Measurements from ENCODE around the gene KAZN. TPM values are rescaled to one million over a fixed set of nuclear protein-coding genes. Genes with fewer than 3 reads are reported as not detected.

KAZN gene
- total RNA-seq, 2 experiments from 2014 or later: 0.22 to 0.55 TPM

DNA sequence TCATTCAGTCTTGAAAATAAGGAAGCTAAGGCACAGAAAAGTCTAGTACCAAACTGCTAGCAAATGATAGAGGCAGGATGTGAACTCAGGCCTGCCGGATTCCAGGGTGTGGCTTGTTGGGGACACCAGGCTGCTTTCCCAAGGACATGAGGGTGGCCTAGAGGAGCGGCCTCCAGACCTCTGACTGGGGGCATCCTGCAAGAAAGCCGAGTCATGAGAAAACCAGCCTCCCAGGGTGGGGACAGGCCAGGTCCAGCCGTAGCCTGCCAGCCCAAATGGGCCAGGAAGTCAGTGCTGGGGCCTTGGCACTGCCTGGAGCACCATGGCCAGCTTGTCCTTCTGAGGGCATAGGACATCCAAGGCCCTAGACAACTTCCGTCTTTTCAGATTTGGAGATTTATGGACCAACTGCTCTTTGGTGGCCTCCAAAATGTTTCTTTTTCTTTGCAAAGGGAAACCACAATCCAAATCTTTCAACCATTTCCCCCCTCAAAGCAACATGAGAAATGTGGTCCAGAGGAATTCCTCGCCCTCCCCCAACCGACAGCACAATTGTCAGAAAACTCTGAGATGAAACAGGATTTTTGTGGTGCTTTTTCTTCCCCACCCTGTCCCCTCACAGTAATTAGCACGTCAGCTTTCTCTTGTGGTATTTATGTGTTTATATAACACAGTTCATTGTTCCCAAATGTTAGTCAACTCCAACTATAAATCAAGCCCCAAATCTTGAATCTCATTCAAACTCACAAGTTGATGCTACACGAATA lies 212.3 kb downstream of the KAZN start:
- Mint-ChIP-seq H3K27ac (no peak overlapping the region), H3K9me3 (peaks cover 10% of the 10 kb centered on the region), H3K4me3 (no peak overlapping the region), H3K36me3 (ENCODE audit: low read depth) (no peaks in the 10 kb centered on the region), H3K4me1 (ENCODE audit: low read depth) (no peaks in the 10 kb centered on the region), H3K27me3 (no peaks in the 10 kb centered on the region)
- Histone ChIP-seq H3K36me3 (ENCODE audit: insufficient read depth, low read length) (no peaks in the 10 kb centered on the region), H3K27ac (ENCODE audit: low read depth in 1 of 2, low read length in 2 of 2) (no peak overlapping the region), H3K4me1 (ENCODE audit: insufficient read depth, low read length) (no peaks in the 10 kb centered on the region), H3K9me3 (ENCODE audit: control insufficient read depth in 1 of 2, insufficient read depth in 1 of 2, low read length in 2 of 2) (peaks cover 13 to 30% of the 10 kb centered on the region in 2 experiments), H3K4me3 (ENCODE audit: low read length) (no peak overlapping the region), H3K27me3 (ENCODE audit: control insufficient read depth in 1 of 2, insufficient read depth in 2 of 2, low read length in 2 of 2) (peaks cover 0 to 3% of the 10 kb centered on the region in 2 experiments)
- no peak for ATAC-seq (ENCODE audit: poor library complexity)
- POLR2A ChIA-PET: no interaction called here
- no peak for DNase-seq
- TF ChIP-seq, protein P1, sequence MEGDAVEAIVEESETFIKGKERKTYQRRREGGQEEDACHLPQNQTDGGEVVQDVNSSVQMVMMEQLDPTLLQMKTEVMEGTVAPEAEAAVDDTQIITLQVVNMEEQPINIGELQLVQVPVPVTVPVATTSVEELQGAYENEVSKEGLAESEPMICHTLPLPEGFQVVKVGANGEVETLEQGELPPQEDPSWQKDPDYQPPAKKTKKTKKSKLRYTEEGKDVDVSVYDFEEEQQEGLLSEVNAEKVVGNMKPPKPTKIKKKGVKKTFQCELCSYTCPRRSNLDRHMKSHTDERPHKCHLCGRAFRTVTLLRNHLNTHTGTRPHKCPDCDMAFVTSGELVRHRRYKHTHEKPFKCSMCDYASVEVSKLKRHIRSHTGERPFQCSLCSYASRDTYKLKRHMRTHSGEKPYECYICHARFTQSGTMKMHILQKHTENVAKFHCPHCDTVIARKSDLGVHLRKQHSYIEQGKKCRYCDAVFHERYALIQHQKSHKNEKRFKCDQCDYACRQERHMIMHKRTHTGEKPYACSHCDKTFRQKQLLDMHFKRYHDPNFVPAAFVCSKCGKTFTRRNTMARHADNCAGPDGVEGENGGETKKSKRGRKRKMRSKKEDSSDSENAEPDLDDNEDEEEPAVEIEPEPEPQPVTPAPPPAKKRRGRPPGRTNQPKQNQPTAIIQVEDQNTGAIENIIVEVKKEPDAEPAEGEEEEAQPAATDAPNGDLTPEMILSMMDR (IDR thresholded peaks at IDR 0.05): no peak
- intact Hi-C loops (cut with DNase I, micrococcal nuclease): no loop called here
- CTCF ChIA-PET: no interaction called here

DNA sequence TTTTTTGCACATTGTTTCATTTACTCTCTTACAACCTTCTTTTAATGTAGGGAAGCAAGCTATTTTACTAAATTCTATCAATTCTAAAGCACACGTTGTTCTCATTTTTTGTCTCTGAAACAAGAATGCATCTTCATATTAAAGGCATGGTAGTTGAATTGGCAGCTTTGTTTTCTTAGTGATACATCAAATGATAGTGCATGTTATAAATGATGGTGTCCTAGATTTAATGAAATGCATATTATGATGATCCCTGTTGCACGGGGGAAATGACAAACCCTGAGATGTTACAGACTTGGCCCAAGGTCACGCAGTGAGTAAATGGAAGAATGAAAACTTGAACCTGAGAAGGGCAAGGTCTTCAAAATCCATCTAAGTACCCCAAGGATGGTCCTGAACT lies 213.1 kb downstream of the KAZN start:
- TF ChIP-seq, protein P1 (IDR thresholded peaks at IDR 0.05): no peak
- CTCF ChIA-PET: no interaction called here

DNA sequence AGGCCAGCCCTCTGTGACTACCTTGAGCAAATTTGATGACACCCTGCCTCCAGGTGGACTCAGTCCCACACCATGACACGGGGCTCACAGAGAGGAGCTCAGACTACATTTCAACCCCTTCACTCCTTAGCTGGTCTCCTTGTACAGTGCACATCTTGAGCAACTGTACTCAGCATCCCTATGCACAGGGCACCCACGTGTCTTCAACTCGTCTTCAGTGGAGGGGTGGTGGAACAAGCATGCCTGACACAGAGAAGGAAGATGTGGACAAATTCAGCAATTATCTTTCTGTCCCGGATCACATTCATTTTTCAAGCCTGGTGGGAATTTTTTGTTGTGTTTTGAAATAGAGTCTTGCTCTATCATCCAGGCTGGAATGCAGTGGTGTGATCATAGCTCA lies 213.7 kb downstream of the KAZN start:
- no peaks in the 10 kb centered on the region for H3K36me3 Mint-ChIP-seq (ENCODE audit: low read depth)
- Histone ChIP-seq H3K4me3 (ENCODE audit: low read length) (no peak overlapping the region), H3K27ac (ENCODE audit: low read depth in 1 of 2, low read length in 2 of 2) (no peak overlapping the region), H3K36me3 (ENCODE audit: insufficient read depth, low read length) (no peaks in the 10 kb centered on the region), H3K9me3 (ENCODE audit: control insufficient read depth in 1 of 2, insufficient read depth in 1 of 2, low read length in 2 of 2) (peaks cover 2 to 18% of the 10 kb centered on the region in 2 experiments), H3K27me3 (ENCODE audit: control insufficient read depth in 1 of 2, insufficient read depth in 2 of 2, low read length in 2 of 2) (peaks cover 0 to 5% of the 10 kb centered on the region in 2 experiments), H3K4me1 (ENCODE audit: insufficient read depth, low read length) (no peaks in the 10 kb centered on the region)
- H3K27me3 Mint-ChIP-seq: peaks cover 3% of the 10 kb centered on the region
- peaks cover 10% of the 10 kb centered on the region for H3K9me3 Mint-ChIP-seq
- DNase-seq: no peak
- H3K4me1 Mint-ChIP-seq (ENCODE audit: low read depth): no peaks in the 10 kb centered on the region
- ChIA-PET POLR2A (no interaction called here), CTCF (no interaction called here)
- intact Hi-C loops (cut with DNase I, micrococcal nuclease): no loop called here
- TF ChIP-seq, protein P1 (IDR thresholded peaks at IDR 0.05): no peak
- H3K27ac Mint-ChIP-seq: no peak overlapping the region
- H3K4me3 Mint-ChIP-seq: no peak overlapping the region
- no peak for ATAC-seq (ENCODE audit: poor library complexity)

More for the DNA sequence above, 213.1 kb downstream of the KAZN start:
- no peaks in the 10 kb centered on the region for H3K36me3 Mint-ChIP-seq (ENCODE audit: low read depth)
- Histone ChIP-seq H3K27me3 (ENCODE audit: control insufficient read depth in 1 of 2, insufficient read depth in 2 of 2, low read length in 2 of 2) (peaks cover 0 to 5% of the 10 kb centered on the region in 2 experiments), H3K9me3 (ENCODE audit: control insufficient read depth in 1 of 2, insufficient read depth in 1 of 2, low read length in 2 of 2) (peaks cover 8 to 24% of the 10 kb centered on the region in 2 experiments), H3K36me3 (ENCODE audit: insufficient read depth, low read length) (no peaks in the 10 kb centered on the region), H3K4me3 (ENCODE audit: low read length) (no peak overlapping the region), H3K27ac (ENCODE audit: low read depth in 1 of 2, low read length in 2 of 2) (no peak overlapping the region), H3K4me1 (ENCODE audit: insufficient read depth, low read length) (no peaks in the 10 kb centered on the region)
- no peaks in the 10 kb centered on the region for H3K4me1 Mint-ChIP-seq (ENCODE audit: low read depth)
- ATAC-seq (ENCODE audit: poor library complexity) (no peak), DNase-seq (no peak)
- intact Hi-C loops (cut with DNase I, micrococcal nuclease): no loop called here
- H3K27ac Mint-ChIP-seq: no peak overlapping the region
- peaks cover 10% of the 10 kb centered on the region for H3K9me3 Mint-ChIP-seq
- POLR2A ChIA-PET: no interaction called here
- no peak overlapping the region for H3K4me3 Mint-ChIP-seq
- H3K27me3 Mint-ChIP-seq: peaks cover 3% of the 10 kb centered on the region

All from CD4-positive, alpha-beta T cell (primary cell).